Activated CD4-positive, alpha-beta T cell treated with anti-CD3 and anti-CD28 coated beads, Interleukin-10, Interleukin-2, amounts not matched to agents 100 ng/mL and 50 ng/mL, durations not matched to agents 16 hours and 8 hours (primary cell): ENCODE results near the gene FXYD7.
"Not testable (repeated sequence)": the region's sequence is repeated elsewhere in the genome, so short reads cannot be mapped to it uniquely, and the experiment has no call there.

ENCODE experiments used
- DNase-seq: peaks from one replicate; pipeline ENCODE4 v3.0.0-alpha.2; 2020

Gene FXYD7

GRCh38 chr19:35143231-35143715, at the start of gene FXYD7:
Gene FXYD7, plus strand, starts transcription at chr19:35143255. Its CDS starts 79 bp downstream, at chr19:35143334.
- DNase-seq, result no peak

- no peak for DNase-seq
Measured at GRCh38 chr19:35093430-35093829, 49.6 kb upstream of the FXYD7 start.

- no peak for DNase-seq
Measured at GRCh38 chr19:35093941-35094647, 49.0 kb upstream of the FXYD7 start.

DNA sequence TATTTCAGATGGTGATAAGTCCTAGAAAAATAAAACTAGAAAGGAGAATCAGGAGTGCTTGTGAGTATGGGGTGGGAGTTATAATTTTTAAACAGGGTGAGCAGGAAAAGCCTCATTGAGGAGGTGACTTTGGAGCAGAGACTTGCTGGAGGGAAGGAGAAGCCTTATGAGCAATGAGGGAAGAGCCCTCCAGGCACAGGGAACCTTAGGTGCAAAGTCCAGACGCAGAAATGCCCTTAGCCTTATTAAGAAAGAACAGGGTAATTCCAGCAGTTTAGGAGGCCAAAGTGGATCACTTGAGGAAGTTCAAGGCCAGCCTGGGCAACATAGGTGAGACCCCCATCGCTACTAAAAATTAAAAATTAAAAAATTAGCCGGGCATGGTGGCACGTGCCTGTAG, 48.4 kb upstream of the FXYD7 start:
- no peak for DNase-seq

DNA sequence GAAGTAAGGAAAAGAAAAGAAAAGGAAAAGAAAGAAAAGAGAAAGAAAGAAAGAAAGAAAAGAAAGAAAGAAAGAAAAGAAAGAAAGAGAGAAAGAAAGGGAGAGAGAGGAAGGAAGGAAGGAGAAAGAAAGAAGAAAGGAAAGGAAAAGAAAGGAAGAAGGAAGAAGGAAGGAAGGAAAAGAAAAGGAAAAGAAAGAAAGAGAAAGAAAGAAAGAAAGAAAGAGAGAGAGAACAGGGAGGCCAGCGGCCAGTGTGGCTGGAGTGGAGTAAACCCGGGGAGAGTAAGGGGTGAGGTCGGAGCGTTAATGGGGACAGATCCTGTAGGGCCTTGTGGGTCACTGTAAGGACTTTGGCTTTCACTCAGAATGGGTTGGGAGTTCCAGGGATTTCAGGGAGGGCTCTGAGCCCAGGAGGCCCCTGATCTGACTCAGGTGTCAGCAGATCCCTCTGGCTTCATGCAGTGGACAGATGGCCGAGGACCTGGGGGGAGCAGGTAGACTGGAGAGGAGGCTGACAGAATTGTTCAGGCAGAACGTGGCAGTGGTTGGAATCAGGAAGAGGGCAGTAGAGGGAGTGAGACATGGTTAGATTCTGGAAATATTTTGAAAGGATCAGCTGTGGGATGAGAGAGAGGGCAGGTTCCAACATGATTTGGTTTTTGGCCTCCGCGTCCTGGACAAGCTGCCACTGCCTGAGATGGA, 47.2 kb upstream of the FXYD7 start:
- no peak for DNase-seq

- DNase-seq, result no peak
Measured at GRCh38 chr19:35098413-35099049, 44.5 kb upstream of the FXYD7 start.

DNA sequence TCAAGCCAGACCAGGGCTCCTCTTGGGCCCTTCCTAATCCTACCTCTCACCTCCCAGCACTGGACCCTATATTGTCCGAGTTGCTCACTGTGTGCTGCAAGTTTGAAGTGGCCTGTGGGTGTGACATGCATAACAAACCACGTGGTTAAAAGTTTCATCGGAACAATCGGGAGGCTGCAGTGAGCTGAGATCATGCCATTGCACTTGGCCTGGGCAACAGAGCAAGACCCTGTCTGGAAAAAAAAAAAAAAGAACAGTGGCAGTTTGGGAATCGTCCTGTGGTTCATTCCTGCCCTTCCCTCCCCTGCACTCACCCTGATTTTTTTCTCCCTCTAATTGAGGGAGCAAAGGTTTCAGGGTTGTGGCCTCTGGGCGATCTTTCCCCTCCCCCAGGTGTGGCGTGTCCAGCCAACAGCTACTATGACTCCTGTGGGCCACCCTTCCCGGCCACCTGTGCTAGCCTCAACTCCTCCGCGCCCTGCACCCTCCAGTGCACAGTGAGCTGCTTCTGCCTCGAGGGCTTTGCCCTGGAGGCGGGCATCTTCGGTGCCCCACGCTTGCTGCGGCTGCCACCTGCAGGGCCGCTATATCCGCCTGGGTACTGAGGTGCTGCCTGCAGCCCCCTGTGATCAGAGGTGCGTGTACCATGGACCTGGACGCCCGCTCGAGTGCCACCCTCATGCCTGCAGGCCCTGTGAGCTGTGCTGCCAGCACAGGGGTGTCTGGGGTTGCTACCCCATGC, 43.7 kb upstream of the FXYD7 start:
- no peak for DNase-seq

- DNase-seq, result no peak
Measured at GRCh38 chr19:35099897-35100275, 43.2 kb upstream of the FXYD7 start.

GRCh38 chr19:35100588-35101533, 42.2 kb upstream of the FXYD7 start:
- no peak for DNase-seq

- not testable (repeated sequence) for DNase-seq
Measured at GRCh38 chr19:35101949-35102348, 41.1 kb upstream of the FXYD7 start.

GRCh38 chr19:35103614-35104013, 39.4 kb upstream of the FXYD7 start:
- DNase-seq, result not testable (repeated sequence)

GRCh38 chr19:35104361-35104760, 38.7 kb upstream of the FXYD7 start:
- DNase-seq, result no peak

GRCh38 chr19:35105047-35105410, 38.0 kb upstream of the FXYD7 start:
- no peak for DNase-seq

DNA sequence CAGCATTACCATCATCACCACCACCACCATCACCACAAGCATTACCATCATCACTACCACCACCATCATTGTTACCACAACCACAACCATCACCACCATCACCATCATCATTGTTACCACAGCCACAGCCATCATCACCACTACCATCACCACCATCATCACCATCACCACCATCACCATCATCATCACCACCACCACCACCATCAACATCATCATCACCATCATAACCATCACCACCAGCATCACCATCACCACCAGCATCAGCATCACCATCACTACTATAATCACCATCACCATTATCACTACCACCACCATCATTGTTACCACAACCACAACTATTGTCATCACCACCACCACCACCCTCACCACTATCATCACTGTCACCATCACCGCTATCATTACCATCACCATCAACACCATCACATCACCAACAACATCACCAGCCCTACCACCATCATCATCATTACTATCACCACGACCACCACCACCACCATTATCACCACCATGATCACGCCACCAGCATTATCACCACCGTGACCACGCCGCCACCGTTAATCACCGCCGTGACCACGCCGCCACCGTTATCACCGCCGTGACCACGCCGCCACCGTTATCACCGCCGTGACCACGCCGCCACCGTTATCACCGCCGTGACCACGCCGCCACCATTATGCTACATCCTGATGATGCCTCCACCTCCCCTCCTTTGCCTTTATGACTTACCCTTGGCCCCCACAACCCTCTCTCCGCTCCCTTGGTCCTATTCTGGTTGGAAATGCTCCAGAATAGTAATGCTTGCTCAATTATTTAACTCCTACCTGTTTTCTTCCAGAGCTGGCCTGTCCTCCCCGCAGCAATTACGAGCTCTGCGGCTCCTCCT, 37.4 kb upstream of the FXYD7 start:
- no peak for DNase-seq

DNA sequence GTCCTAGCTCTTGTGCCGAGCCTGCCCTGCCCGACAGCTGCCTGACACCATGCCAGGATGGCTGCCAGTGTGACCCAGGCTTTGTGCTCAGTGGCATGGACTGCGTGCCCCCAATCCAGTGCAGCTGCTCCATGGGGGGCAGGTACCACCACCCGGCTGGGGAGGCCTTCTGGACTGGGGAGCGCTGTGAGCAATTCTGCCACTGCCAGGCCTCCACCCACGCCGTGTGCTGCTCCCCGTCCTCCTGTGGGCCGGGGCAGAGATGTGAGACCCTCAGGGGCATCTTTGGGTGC, 36.8 kb upstream of the FXYD7 start:
- no peak for DNase-seq

DNA sequence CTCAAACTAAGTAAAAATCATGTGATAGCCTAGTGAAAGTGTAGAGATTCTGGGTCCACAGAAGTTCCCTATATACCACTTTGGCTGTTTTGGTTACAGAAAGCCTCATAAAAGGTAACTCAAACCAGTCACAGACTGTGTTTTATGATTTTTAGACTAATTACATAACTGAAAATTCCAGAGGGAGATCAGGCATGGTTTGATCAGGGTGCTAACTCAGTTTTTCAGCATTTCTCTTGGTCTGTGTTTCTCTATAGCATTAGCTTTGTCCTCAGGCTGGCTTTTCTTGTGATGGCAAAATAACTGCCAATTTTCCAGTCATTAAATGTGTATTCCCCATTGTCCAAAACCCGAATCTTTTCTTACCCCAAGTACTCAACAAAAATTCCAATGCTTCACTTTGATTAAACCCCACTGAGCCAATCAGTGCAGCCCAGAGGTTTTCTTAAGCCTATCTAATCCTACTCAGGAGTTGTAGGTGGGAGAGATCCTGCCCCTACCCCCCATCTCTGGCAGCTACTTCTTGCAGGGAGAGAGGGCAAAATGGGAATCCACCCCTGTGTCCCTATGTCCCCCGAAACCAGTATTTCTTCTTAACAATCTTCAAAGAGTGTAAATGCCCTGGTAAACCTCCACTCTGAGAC, 36.0 kb upstream of the FXYD7 start:
- no peak for DNase-seq

GRCh38 chr19:35107545-35107944, 35.5 kb upstream of the FXYD7 start:
- peak; percentile 15 for DNase-seq

DNA sequence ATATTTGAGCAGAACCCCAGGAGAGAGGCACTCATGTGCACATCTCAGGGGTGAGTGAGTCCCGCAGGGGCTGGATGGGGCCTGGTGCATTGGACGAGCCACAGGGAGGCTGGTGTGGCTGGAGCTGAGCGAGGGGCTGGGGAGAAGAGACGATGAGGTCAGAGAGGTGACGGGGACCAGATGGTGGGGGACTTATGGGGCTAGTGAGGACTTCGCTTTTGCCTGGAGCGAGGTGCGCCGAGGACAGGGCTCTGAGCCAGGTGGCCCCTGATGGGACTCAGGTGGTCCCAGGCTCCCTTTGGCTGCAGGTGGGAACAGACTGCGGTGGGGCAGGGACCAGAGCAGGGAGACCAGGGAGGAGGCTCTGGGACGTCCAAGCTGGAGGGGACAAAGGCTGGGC, 34.3 kb upstream of the FXYD7 start:
- no peak for DNase-seq

DNA sequence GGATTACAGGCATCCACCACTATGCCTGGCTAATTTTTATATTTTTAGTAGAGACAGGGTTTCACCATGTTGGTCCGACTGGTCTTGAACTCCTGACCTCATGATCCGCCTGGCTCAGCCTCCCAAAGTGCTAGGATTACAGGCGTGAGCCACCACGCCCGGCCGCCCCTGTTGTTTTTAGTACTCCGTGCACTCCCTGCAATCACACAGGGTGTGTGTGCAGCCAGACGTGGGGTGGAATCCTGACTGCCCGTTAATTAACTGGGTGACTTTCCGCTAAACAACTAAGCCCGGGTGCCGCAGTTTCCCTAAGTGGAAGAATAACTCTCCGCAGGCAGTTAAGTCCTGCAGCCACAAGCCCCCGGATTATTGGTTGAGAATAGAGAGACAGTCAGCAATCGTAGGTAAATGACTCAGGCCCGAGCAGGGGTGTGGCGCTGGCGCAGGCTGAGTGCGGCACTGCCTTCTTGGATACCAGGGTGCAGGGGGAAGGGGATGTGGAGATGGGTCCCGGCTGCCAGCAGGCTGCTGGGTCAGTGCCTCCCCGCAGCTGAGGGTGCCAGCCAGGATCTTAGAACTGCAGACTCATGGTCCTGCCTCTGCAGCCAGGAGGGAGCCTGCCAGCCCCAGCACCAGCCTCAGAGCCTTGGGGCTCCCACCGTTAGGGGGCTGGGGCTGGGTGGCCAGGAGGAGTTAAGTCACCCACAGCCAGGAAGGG, 33.5 kb upstream of the FXYD7 start:
- DNase-seq, result no peak

DNA sequence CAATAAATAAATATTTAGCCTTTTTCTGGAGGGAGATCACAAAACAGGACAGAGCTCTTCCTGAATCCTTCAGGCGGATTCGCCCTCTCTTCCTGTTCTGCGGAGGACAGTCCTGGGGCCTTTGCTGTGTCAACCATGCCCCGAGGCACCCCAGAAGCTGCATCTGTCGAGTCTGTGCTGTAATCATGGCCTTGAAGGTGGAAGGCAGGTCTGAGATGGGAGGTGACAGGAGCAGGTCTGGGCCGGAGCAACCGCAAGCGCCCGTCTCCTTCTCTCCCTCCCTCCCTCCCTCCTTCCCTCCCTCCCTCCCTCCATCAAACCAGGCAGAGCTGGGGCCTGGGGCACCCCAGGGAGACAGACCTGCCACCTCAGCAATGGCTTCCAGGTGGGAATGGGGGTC, 32.1 kb upstream of the FXYD7 start:
- DNase-seq, result no peak
